ENCODE data around the gene GPC3. TPM values are rescaled to one million over a fixed set of nuclear protein-coding genes. Genes with fewer than 3 reads are reported as not detected.
"Not testable (repeated sequence)": the region's sequence is repeated elsewhere in the genome, so short reads cannot be mapped to it uniquely, and the experiment has no call there.

Gene GPC3
- polyA plus RNA-seq, 1 experiment = not detected

GRCh38 chrX:133633950-133634349 is 351.4 kb downstream of the GPC3 start:
- Histone ChIP-seq H3K4me3 (ENCODE audit: low read depth, low read length) (no peak overlapping the region), H3K27me3 (ENCODE audit: control insufficient read depth, insufficient read depth, low read length) (no peaks in the 10 kb centered on the region), H3K36me3 (ENCODE audit: control insufficient read depth, insufficient read depth, low read length) (no peaks in the 10 kb centered on the region)
- TF ChIP-seq, protein P1, sequence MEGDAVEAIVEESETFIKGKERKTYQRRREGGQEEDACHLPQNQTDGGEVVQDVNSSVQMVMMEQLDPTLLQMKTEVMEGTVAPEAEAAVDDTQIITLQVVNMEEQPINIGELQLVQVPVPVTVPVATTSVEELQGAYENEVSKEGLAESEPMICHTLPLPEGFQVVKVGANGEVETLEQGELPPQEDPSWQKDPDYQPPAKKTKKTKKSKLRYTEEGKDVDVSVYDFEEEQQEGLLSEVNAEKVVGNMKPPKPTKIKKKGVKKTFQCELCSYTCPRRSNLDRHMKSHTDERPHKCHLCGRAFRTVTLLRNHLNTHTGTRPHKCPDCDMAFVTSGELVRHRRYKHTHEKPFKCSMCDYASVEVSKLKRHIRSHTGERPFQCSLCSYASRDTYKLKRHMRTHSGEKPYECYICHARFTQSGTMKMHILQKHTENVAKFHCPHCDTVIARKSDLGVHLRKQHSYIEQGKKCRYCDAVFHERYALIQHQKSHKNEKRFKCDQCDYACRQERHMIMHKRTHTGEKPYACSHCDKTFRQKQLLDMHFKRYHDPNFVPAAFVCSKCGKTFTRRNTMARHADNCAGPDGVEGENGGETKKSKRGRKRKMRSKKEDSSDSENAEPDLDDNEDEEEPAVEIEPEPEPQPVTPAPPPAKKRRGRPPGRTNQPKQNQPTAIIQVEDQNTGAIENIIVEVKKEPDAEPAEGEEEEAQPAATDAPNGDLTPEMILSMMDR (IDR thresholded peaks at IDR 0.05; ENCODE audit: insufficient read depth, low read depth, low read length) = no peak
- POLR2A ChIA-PET = no interaction called here
- no peak for DNase-seq (ENCODE audit: low read depth)
- CTCF ChIA-PET = no interaction called here

DNA sequence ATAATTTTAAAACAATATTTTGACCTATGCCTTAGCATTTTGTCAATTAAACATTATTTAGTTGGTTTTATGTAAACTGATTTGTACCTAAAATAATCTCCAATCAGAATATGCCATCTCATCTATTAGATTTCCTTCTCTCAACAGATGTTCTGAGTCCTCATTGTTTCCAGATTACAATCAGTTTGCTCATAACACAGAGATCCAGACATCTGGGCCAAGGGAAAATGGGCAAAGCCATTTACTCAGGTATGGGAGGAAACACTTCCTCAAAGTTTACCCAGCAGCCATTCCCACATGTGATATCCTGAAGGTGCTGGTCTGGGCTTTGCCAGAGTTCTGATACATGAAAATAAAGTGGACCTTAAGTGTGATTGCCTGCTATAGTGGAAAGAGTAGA is 352.2 kb downstream of the GPC3 start:
- Histone ChIP-seq H3K27me3 (ENCODE audit: control insufficient read depth, insufficient read depth, low read length) (no peaks in the 10 kb centered on the region), H3K4me3 (ENCODE audit: low read depth, low read length) (no peak overlapping the region), H3K36me3 (ENCODE audit: control insufficient read depth, insufficient read depth, low read length) (no peaks in the 10 kb centered on the region)
- TF ChIP-seq, protein P1 (IDR thresholded peaks at IDR 0.05; ENCODE audit: insufficient read depth, low read depth, low read length) = no peak
- DNase-seq (ENCODE audit: low read depth) = no peak
- ChIA-PET CTCF (no interaction called here), POLR2A (no interaction called here)

GRCh38 chrX:133630362-133630761 is 355.0 kb downstream of the GPC3 start:
- Histone ChIP-seq H3K36me3 (ENCODE audit: control insufficient read depth, insufficient read depth, low read length) (no peaks in the 10 kb centered on the region), H3K4me3 (ENCODE audit: low read depth, low read length) (no peak overlapping the region), H3K27me3 (ENCODE audit: control insufficient read depth, insufficient read depth, low read length) (no peaks in the 10 kb centered on the region)
- TF ChIP-seq, protein P1 (IDR thresholded peaks at IDR 0.05; ENCODE audit: insufficient read depth, low read depth, low read length) = no peak
- no peak for DNase-seq (ENCODE audit: low read depth)
- ChIA-PET POLR2A (no interaction called here), CTCF (no interaction called here)

- Histone ChIP-seq H3K27me3 (ENCODE audit: control insufficient read depth, insufficient read depth, low read length) (no peaks in the 10 kb centered on the region), H3K36me3 (ENCODE audit: control insufficient read depth, insufficient read depth, low read length) (no peaks in the 10 kb centered on the region), H3K4me3 (ENCODE audit: low read depth, low read length) (no peak overlapping the region)
- TF ChIP-seq, protein P1 (IDR thresholded peaks at IDR 0.05; ENCODE audit: insufficient read depth, low read depth, low read length) = no peak
- CTCF ChIA-PET = no interaction called here
- POLR2A ChIA-PET = no interaction called here
- no peak for DNase-seq (ENCODE audit: low read depth)
These were observed 357.7 kb downstream of the GPC3 start for GRCh38 chrX:133627673-133628072.

DNA sequence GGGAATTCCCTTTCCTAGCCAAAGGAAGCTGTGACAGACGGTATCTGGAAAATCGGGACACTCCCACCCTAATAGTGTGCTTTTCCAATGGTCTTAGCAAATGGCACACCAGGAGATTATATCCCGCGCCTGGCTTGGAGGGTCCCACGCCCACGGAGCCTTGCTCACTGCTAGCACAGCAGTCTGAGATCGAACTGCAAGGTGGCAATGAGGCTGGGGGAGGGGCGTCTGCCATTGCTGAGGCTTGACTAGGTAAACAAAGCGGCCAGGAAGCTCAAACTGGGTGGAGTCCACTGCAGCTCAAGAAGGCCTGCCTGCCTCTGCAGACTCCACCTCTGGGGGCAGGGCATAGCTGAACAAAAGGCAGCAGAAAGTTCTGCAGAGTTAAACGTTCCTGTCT is 364.0 kb downstream of the GPC3 start:
- H3K36me3 ChIP-seq (ENCODE audit: control insufficient read depth, insufficient read depth, low read length); H3K4me3 ChIP-seq (ENCODE audit: low read depth, low read length); H3K27me3 ChIP-seq (ENCODE audit: control insufficient read depth, insufficient read depth, low read length); POLR2A ChIA-PET; CTCF ChIA-PET; DNase-seq (ENCODE audit: low read depth): not testable (repeated sequence)

DNA sequence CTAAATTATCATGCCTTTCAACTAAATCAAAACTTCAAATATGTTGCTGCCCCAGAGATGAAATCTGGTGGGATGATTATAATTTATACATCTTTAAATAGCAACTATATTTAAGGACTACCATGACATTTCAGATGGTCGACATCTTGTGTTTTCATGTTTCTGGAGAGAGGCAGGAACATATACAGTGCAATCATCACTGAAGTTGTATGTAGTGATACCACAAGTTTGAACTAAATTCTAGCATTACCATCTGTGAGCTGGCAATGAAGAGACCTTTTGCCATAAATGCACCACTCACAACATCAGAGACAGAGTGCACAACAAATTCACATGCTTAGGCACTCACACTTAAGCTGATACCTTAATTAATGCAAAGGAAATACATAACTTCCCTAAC is 373.7 kb downstream of the GPC3 start:
- H3K36me3 ChIP-seq (ENCODE audit: control insufficient read depth, insufficient read depth, low read length) = no peaks in the 10 kb centered on the region
- TF ChIP-seq, protein P1 (IDR thresholded peaks at IDR 0.05; ENCODE audit: insufficient read depth, low read depth, low read length) = no peak
- ChIA-PET POLR2A (no interaction called here), CTCF (no interaction called here)
- H3K27me3 ChIP-seq (ENCODE audit: control insufficient read depth, insufficient read depth, low read length) = no peaks in the 10 kb centered on the region
- no peak overlapping the region for H3K4me3 ChIP-seq (ENCODE audit: low read depth, low read length)
- DNase-seq (ENCODE audit: low read depth) = no peak

All from BJ (cell line).